ENCODE results near the gene RGP1. TPM values are rescaled to one million over a fixed set of nuclear protein-coding genes. Genes with fewer than 3 reads are reported as not detected.

RGP1 gene
- total RNA-seq, 1 donor from 2014 or later: 34.6 TPM

- TF ChIP-seq CTCF (IDR thresholded peaks at IDR 0.05): no peak
These were observed 18.4 kb downstream of the RGP1 start for GRCh38 chr9:35767458-35767857.

GRCh38 chr9:35769763-35770162 is 20.7 kb downstream of the RGP1 start:
- ATAC-seq (no peak), DNase-seq (no peak)
- H3K9me3 ChIP-seq: no peaks in the 10 kb centered on the region
- no peak overlapping the region for H3K4me3 ChIP-seq
- H3K36me3 ChIP-seq: no peaks in the 10 kb centered on the region
- H3K27ac ChIP-seq: no peak overlapping the region
- intact Hi-C loops (cut with DNase I): no loop called here
- H3K4me1 ChIP-seq: peaks cover 19% of the 10 kb centered on the region
- TF ChIP-seq CTCF (IDR thresholded peaks at IDR 0.05): no peak
- no peaks in the 10 kb centered on the region for H3K27me3 ChIP-seq

More at GRCh38 chr9:35767458-35767857, 18.4 kb downstream of the RGP1 start:
- DNase-seq (no peak), ATAC-seq (no peak)
- H3K27ac ChIP-seq: no peak overlapping the region
- no peak overlapping the region for H3K4me3 ChIP-seq
- H3K27me3 ChIP-seq: no peaks in the 10 kb centered on the region
- no peaks in the 10 kb centered on the region for H3K36me3 ChIP-seq
- peaks cover 19% of the 10 kb centered on the region for H3K4me1 ChIP-seq
- intact Hi-C loops (cut with DNase I): no loop called here
- no peaks in the 10 kb centered on the region for H3K9me3 ChIP-seq

GRCh38 chr9:35771075-35771433 is 22.0 kb downstream of the RGP1 start:
- no peak for DNase-seq
- ATAC-seq: peak; percentile 68

GRCh38 chr9:35771534-35771933 is 22.4 kb downstream of the RGP1 start:
- no peak for ATAC-seq
- intact Hi-C loops (cut with DNase I): no loop called here
- Histone ChIP-seq H3K27me3 (no peaks in the 10 kb centered on the region), H3K36me3 (no peaks in the 10 kb centered on the region), H3K9me3 (no peaks in the 10 kb centered on the region), H3K4me1 (peaks cover 19% of the 10 kb centered on the region), H3K27ac (peak overlapping the region; percentile 53), H3K4me3 (peak overlapping the region; percentile 8)
- no peak for DNase-seq
- TF ChIP-seq CTCF (IDR thresholded peaks at IDR 0.05): no peak

More at GRCh38 chr9:35771075-35771433, 22.0 kb downstream of the RGP1 start:
- no peaks in the 10 kb centered on the region for H3K36me3 ChIP-seq
- intact Hi-C loops (cut with DNase I): no loop called here
- H3K27ac ChIP-seq: peak overlapping the region; percentile 53
- no peaks in the 10 kb centered on the region for H3K9me3 ChIP-seq
- no peaks in the 10 kb centered on the region for H3K27me3 ChIP-seq
- peaks cover 19% of the 10 kb centered on the region for H3K4me1 ChIP-seq
- H3K4me3 ChIP-seq: peak overlapping the region; percentile 8
- TF ChIP-seq CTCF (IDR thresholded peaks at IDR 0.05): no peak

GRCh38 chr9:35771943-35772342 is 22.9 kb downstream of the RGP1 start:
- ATAC-seq (no peak), DNase-seq (no peak)
- Histone ChIP-seq H3K4me1 (peaks cover 19% of the 10 kb centered on the region), H3K27me3 (no peaks in the 10 kb centered on the region), H3K27ac (no peak overlapping the region), H3K4me3 (no peak overlapping the region), H3K36me3 (no peaks in the 10 kb centered on the region), H3K9me3 (no peaks in the 10 kb centered on the region)
- intact Hi-C loops (cut with DNase I): no loop called here
- no peak for TF ChIP-seq CTCF (IDR thresholded peaks at IDR 0.05)
